ENCODE results near the gene DBH. TPM values are rescaled to one million over a fixed set of nuclear protein-coding genes. Genes with fewer than 3 reads are reported as not detected.

DBH gene
- total and polyA plus RNA-seq, 10 of the 15 experiments (the other 5 are each of a cell fraction or from before 2014, with no cell fraction given), result not detected

DNA sequence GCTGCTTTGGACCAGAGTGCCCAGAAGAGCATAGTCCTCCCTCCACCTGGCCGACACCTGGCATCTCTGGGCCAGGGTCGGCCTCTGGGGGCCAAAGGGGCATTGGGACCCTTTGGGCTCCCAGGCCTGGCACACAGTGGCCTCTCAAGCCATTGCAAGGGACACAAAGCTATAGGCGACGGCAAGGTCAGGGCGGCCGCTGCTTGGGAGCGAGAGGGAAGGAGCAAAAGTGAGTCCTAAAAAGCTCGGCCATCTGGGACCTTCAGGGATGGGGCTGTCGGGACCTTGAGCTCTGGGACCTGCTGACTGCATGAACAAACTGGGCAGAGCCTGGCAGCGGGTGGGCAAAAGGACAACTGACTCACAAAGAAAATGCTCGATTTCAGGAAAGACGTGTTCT lies 13.9 kb downstream of the DBH start (continued):
- no peak for TF ChIP-seq FOS (IDR thresholded peaks at IDR 0.05; ENCODE audit: borderline replicate concordance, extremely low read depth, insufficient read length)

DNA sequence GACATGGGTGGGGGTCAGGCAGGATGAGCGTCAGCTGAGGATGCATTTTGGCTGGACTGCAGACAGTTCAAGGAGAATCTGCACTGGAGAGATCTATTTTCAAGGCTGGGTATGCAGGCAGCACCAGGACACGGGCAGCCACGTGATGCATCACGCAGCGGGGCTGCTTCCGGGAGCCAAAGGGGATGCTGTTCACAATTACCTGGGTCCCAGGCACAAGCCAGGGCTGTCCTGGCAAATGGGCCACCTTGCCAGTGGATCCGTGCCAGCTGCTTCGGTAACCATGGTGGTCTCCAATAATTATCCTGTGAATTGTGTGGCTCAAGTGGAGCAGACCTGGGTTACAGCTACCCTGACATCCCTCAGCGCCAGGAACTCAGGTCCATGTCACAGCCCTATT lies 17.5 kb downstream of the DBH start:
- CTCF ChIA-PET, result interaction anchor here (1.6 kb wide), 1 partner anchor 13 kb away, joined by 3 read pairs; no protein-coding TSS in a partner anchor
- intact Hi-C loops (cut with micrococcal nuclease; ENCODE audit: unreplicated experiment) (no loop called here), in situ Hi-C loops (cut with MboI) (no loop called here)

More for the DNA sequence above, 17.5 kb downstream of the DBH start:
- no peaks in the 10 kb centered on the region for H3K9me3 ChIP-seq (replicated peaks; ENCODE audit: control insufficient read depth, insufficient read depth, low read length)
- H3K27ac ChIP-seq (ENCODE audit: control insufficient read depth, insufficient read depth), result no peak overlapping the region
- ChIA-PET SMC1A (ENCODE audit: uncharacterized antibody, unreplicated experiment) (no interaction called here), POLR2A (no interaction called here), RAD21 (ENCODE audit: unreplicated experiment) (no interaction called here)
- H3K4me1 ChIP-seq (ENCODE audit: control insufficient read depth, insufficient read depth, low read length), result no peaks in the 10 kb centered on the region
- no peak for FAIRE-seq
- no peaks in the 10 kb centered on the region for H4K20me1 ChIP-seq (ENCODE audit: control insufficient read depth, insufficient read depth)
- 52% methylated on average over 7 of the region's 9 CpGs for WGBS (ENCODE audit: insufficient coverage, insufficient replicate concordance, low lambda C conversion rate, missing lambda C conversion rate)
- no peaks in the 10 kb centered on the region for H3K79me2 ChIP-seq (ENCODE audit: control insufficient read depth, insufficient read depth, low read length)
- H3K27me3 ChIP-seq (replicated peaks in 1 of 2; ENCODE audit: control insufficient read depth in 2 of 2, insufficient read depth in 2 of 2, low read length in 1 of 2), result peaks cover 7 to 10% of the 10 kb centered on the region in 2 experiments; a peak in 3 of 4 replicates
- BruUV-seq (replicated peaks), result no TSS peak
- H3K4me3 ChIP-seq, result no peak overlapping the region
- H3K4me2 ChIP-seq (ENCODE audit: control insufficient read depth, insufficient read depth), result no peak overlapping the region
- TF ChIP-seq, protein P1, sequence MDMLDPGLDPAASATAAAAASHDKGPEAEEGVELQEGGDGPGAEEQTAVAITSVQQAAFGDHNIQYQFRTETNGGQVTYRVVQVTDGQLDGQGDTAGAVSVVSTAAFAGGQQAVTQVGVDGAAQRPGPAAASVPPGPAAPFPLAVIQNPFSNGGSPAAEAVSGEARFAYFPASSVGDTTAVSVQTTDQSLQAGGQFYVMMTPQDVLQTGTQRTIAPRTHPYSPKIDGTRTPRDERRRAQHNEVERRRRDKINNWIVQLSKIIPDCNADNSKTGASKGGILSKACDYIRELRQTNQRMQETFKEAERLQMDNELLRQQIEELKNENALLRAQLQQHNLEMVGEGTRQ (IDR thresholded peaks at IDR 0.05; ENCODE audit: borderline replicate concordance, low read depth, low read length), result no peak
- TF ChIP-seq RBBP5 (conservative IDR thresholded peaks at IDR 0.05) (no peak), RAD21 (IDR thresholded peaks at IDR 0.05; ENCODE audit: insufficient read depth, low read depth, low read length) (no peak), GATAD2B (conservative IDR thresholded peaks at IDR 0.05; ENCODE audit: low read depth) (no peak), POLR2A (IDR thresholded peaks at IDR 0.05; ENCODE audit: low read depth, low read length) (no peak), SPI1 (IDR thresholded peaks at IDR 0.05; ENCODE audit: borderline replicate concordance, insufficient read depth, low read depth, low read length) (no peak), EED (IDR thresholded peaks at IDR 0.05; ENCODE audit: low read depth) (no peak), POLR2AphosphoS2 (IDR thresholded peaks at IDR 0.05; ENCODE audit: low read depth, low read length) (no peak), POU2F2 (IDR thresholded peaks at IDR 0.05; ENCODE audit: borderline replicate concordance, low read depth, low read length) (no peak), FOXM1 (IDR thresholded peaks at IDR 0.05; ENCODE audit: low read depth, low read length) (no peak)
- TF ChIP-seq, protein P2, sequence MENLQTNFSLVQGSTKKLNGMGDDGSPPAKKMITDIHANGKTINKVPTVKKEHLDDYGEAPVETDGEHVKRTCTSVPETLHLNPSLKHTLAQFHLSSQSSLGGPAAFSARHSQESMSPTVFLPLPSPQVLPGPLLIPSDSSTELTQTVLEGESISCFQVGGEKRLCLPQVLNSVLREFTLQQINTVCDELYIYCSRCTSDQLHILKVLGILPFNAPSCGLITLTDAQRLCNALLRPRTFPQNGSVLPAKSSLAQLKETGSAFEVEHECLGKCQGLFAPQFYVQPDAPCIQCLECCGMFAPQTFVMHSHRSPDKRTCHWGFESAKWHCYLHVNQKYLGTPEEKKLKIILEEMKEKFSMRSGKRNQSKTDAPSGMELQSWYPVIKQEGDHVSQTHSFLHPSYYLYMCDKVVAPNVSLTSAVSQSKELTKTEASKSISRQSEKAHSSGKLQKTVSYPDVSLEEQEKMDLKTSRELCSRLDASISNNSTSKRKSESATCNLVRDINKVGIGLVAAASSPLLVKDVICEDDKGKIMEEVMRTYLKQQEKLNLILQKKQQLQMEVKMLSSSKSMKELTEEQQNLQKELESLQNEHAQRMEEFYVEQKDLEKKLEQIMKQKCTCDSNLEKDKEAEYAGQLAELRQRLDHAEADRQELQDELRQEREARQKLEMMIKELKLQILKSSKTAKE (IDR thresholded peaks at IDR 0.05; ENCODE audit: low read depth, poor library complexity, severe bottlenecking), result no peak
- TF ChIP-seq, protein P3, sequence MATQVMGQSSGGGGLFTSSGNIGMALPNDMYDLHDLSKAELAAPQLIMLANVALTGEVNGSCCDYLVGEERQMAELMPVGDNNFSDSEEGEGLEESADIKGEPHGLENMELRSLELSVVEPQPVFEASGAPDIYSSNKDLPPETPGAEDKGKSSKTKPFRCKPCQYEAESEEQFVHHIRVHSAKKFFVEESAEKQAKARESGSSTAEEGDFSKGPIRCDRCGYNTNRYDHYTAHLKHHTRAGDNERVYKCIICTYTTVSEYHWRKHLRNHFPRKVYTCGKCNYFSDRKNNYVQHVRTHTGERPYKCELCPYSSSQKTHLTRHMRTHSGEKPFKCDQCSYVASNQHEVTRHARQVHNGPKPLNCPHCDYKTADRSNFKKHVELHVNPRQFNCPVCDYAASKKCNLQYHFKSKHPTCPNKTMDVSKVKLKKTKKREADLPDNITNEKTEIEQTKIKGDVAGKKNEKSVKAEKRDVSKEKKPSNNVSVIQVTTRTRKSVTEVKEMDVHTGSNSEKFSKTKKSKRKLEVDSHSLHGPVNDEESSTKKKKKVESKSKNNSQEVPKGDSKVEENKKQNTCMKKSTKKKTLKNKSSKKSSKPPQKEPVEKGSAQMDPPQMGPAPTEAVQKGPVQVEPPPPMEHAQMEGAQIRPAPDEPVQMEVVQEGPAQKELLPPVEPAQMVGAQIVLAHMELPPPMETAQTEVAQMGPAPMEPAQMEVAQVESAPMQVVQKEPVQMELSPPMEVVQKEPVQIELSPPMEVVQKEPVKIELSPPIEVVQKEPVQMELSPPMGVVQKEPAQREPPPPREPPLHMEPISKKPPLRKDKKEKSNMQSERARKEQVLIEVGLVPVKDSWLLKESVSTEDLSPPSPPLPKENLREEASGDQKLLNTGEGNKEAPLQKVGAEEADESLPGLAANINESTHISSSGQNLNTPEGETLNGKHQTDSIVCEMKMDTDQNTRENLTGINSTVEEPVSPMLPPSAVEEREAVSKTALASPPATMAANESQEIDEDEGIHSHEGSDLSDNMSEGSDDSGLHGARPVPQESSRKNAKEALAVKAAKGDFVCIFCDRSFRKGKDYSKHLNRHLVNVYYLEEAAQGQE (IDR thresholded peaks at IDR 0.05; ENCODE audit: low read depth, low read length), result no peak
- TF ChIP-seq, protein P4, sequence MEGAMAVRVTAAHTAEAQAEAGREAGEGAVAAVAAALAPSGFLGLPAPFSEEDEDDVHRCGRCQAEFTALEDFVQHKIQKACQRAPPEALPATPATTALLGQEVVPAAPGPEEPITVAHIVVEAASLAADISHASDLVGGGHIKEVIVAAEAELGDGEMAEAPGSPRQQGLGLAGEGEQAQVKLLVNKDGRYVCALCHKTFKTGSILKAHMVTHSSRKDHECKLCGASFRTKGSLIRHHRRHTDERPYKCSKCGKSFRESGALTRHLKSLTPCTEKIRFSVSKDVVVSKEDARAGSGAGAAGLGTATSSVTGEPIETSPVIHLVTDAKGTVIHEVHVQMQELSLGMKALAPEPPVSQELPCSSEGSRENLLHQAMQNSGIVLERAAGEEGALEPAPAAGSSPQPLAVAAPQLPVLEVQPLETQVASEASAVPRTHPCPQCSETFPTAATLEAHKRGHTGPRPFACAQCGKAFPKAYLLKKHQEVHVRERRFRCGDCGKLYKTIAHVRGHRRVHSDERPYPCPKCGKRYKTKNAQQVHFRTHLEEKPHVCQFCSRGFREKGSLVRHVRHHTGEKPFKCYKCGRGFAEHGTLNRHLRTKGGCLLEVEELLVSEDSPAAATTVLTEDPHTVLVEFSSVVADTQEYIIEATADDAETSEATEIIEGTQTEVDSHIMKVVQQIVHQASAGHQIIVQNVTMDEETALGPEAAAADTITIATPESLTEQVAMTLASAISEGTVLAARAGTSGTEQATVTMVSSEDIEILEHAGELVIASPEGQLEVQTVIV (IDR thresholded peaks at IDR 0.05; ENCODE audit: borderline replicate concordance, partially characterized antibody), result no peak
- no peak for ATAC-seq
- no peaks in the 10 kb centered on the region for H3K36me3 ChIP-seq (ENCODE audit: control insufficient read depth in 2 of 2, insufficient read depth in 2 of 2, low read length in 1 of 2)
- H3K9ac ChIP-seq (ENCODE audit: control insufficient read depth, insufficient read depth, low read length), result no peak overlapping the region
- DNase-seq (ENCODE audit: low read depth, low spot score), result no peak
- H2AFZ ChIP-seq (ENCODE audit: control insufficient read depth, low read depth, low read length), result no peak overlapping the region
